ENCODE measurements around the gene EPHA10. TPM values are rescaled to one million over a fixed set of nuclear protein-coding genes. Genes with fewer than 3 reads are reported as not detected.

EPHA10 gene
- total RNA-seq, 1 donor from 2014 or later: 0.37 TPM

- peak; percentile 68 for DNase-seq (ENCODE audit: low spot score)
- Mint-ChIP-seq H3K9me3 (ENCODE audit: low read depth) (peaks cover 6% of the 10 kb centered on the region), H3K4me3 (ENCODE audit: unreplicated experiment) (no peak overlapping the region), H3K27me3 (ENCODE audit: low read depth) (peaks cover 45% of the 10 kb centered on the region), H3K27ac (ENCODE audit: unreplicated experiment) (no peak overlapping the region), H3K36me3 (ENCODE audit: low read depth) (no peaks in the 10 kb centered on the region), H3K4me1 (ENCODE audit: low read depth) (no peaks in the 10 kb centered on the region)
- no peak for TF ChIP-seq CTCF (IDR thresholded peaks at IDR 0.05)
Observed at GRCh38 chr1:37734629-37735591, 30.0 kb downstream of the EPHA10 start.

GRCh38 chr1:37732111-37732780, 32.7 kb downstream of the EPHA10 start:
- no peak for TF ChIP-seq CTCF (IDR thresholded peaks at IDR 0.05)
- H3K4me3 Mint-ChIP-seq (ENCODE audit: unreplicated experiment): no peak overlapping the region
- peaks cover 2% of the 10 kb centered on the region for H3K9me3 Mint-ChIP-seq (ENCODE audit: low read depth)
- no peaks in the 10 kb centered on the region for H3K4me1 Mint-ChIP-seq (ENCODE audit: low read depth)
- no peaks in the 10 kb centered on the region for H3K36me3 Mint-ChIP-seq (ENCODE audit: low read depth)
- H3K27me3 Mint-ChIP-seq (ENCODE audit: low read depth): peaks cover 65% of the 10 kb centered on the region
- H3K27ac Mint-ChIP-seq (ENCODE audit: unreplicated experiment): no peak overlapping the region
- peak; percentile 64 for DNase-seq (ENCODE audit: low spot score)

- Mint-ChIP-seq H3K27ac (ENCODE audit: unreplicated experiment) (no peak overlapping the region), H3K4me1 (ENCODE audit: low read depth) (no peaks in the 10 kb centered on the region), H3K27me3 (ENCODE audit: low read depth) (peaks cover 64% of the 10 kb centered on the region), H3K36me3 (ENCODE audit: low read depth) (no peaks in the 10 kb centered on the region), H3K9me3 (ENCODE audit: low read depth) (no peaks in the 10 kb centered on the region), H3K4me3 (ENCODE audit: unreplicated experiment) (no peak overlapping the region)
- DNase-seq (ENCODE audit: low spot score): peak; percentile 52
- no peak for TF ChIP-seq CTCF (IDR thresholded peaks at IDR 0.05)
Observed at GRCh38 chr1:37731312-37732019, 33.5 kb downstream of the EPHA10 start.

- TF ChIP-seq CTCF (IDR thresholded peaks at IDR 0.05): no peak
- peaks cover 64% of the 10 kb centered on the region for H3K27me3 Mint-ChIP-seq (ENCODE audit: low read depth)
Observed at GRCh38 chr1:37730376-37730775, 34.5 kb downstream of the EPHA10 start.

GRCh38 chr1:37728416-37728815, 36.5 kb downstream of the EPHA10 start:
- Mint-ChIP-seq H3K4me1 (ENCODE audit: low read depth) (no peaks in the 10 kb centered on the region), H3K9me3 (ENCODE audit: low read depth) (no peaks in the 10 kb centered on the region), H3K27me3 (ENCODE audit: low read depth) (peaks cover 62% of the 10 kb centered on the region), H3K27ac (ENCODE audit: unreplicated experiment) (no peak overlapping the region), H3K4me3 (ENCODE audit: unreplicated experiment) (no peak overlapping the region), H3K36me3 (ENCODE audit: low read depth) (no peaks in the 10 kb centered on the region)
- TF ChIP-seq CTCF (IDR thresholded peaks at IDR 0.05): no peak
- DNase-seq (ENCODE audit: low spot score): no peak

More at GRCh38 chr1:37730376-37730775, 34.5 kb downstream of the EPHA10 start:
- Mint-ChIP-seq H3K4me3 (ENCODE audit: unreplicated experiment) (no peak overlapping the region), H3K4me1 (ENCODE audit: low read depth) (no peaks in the 10 kb centered on the region), H3K36me3 (ENCODE audit: low read depth) (no peaks in the 10 kb centered on the region), H3K9me3 (ENCODE audit: low read depth) (no peaks in the 10 kb centered on the region), H3K27ac (ENCODE audit: unreplicated experiment) (no peak overlapping the region)
- DNase-seq (ENCODE audit: low spot score): no peak

Measured in chondrocyte (in vitro differentiated cells).